HEK293T (cell line): Measurements from ENCODE around the gene MYL9.

Experiments
- BHLHE40 ChIP-seq: fragments of 450-650 bp; IDR thresholded peaks from 2 replicates; pipeline ENCODE4 v1.6.1; 2016; ENCODE audit warnings: mild to moderate bottlenecking, moderate library complexity, borderline replicate concordance
- CTBP1 ChIP-seq: fragments of 450-650 bp; IDR thresholded peaks from 2 replicates; pipeline ENCODE4 v1.6.1; 2016; ENCODE audit warnings: borderline replicate concordance
- ELF4 ChIP-seq: fragments of 450-650 bp; IDR thresholded peaks from 2 replicates; pipeline ENCODE4 v1.6.1; 2017; ENCODE audit warnings: antibody characterized with exemption
- FOXA1 ChIP-seq: fragments of 450-650 bp; IDR thresholded peaks from 2 replicates; pipeline ENCODE4 v1.6.1; 2016; ENCODE audit warnings: mild to moderate bottlenecking
- FOXK2 ChIP-seq: fragments of 450-650 bp; IDR thresholded peaks from 2 replicates; pipeline ENCODE4 v1.6.1; 2016; ENCODE audit warnings: mild to moderate bottlenecking
- FOXM1 ChIP-seq: fragments of 450-650 bp; IDR thresholded peaks from 2 replicates; pipeline ENCODE4 v1.6.1; 2017; ENCODE audit warnings: mild to moderate bottlenecking, borderline replicate concordance
- LEF1 ChIP-seq: fragments of 450-650 bp; IDR thresholded peaks from 2 replicates; pipeline ENCODE4 v1.6.1; 2017; ENCODE audit warnings: mild to moderate bottlenecking, borderline replicate concordance
- NFRKB ChIP-seq: fragments of 450-650 bp; IDR thresholded peaks from 2 replicates; pipeline ENCODE4 v1.6.1; 2016; ENCODE audit warnings: mild to moderate bottlenecking, moderate library complexity
- SP1 ChIP-seq: fragments of 450-650 bp; IDR thresholded peaks from 2 replicates; pipeline ENCODE4 v1.6.1; 2017
- SUZ12 ChIP-seq: fragments of 450-650 bp; IDR thresholded peaks from 2 replicates; pipeline ENCODE4 v1.6.1; 2016; ENCODE audit warnings: mild to moderate bottlenecking
- TARDBP ChIP-seq: fragments of 450-650 bp; IDR thresholded peaks from 2 replicates; pipeline ENCODE4 v1.6.1; 2016

GRCh38 chr20:36578356-36579041 lies 37.2 kb downstream of the MYL9 start:
- TF ChIP-seq FOXA1, result no peak
- TF ChIP-seq BHLHE40, result no peak
- no peak for TF ChIP-seq TARDBP
- no peak for TF ChIP-seq CTBP1
- no peak for TF ChIP-seq FOXM1
- no peak for TF ChIP-seq FOXK2
- TF ChIP-seq SP1, result no peak
- TF ChIP-seq SUZ12, result no peak
- TF ChIP-seq ELF4, result no peak
- TF ChIP-seq NFRKB, result no peak
- no peak for TF ChIP-seq LEF1
